8988T (cell line): ENCODE results near the gene SLC9A6.
"Not testable (repeated sequence)": the region's sequence is repeated elsewhere in the genome, so short reads cannot be mapped to it uniquely, and the experiment has no call there.

Source experiments
- DNase-seq: peaks from one replicate; pipeline ENCODE4 v3.0.0; 2011

Gene SLC9A6

DNA sequence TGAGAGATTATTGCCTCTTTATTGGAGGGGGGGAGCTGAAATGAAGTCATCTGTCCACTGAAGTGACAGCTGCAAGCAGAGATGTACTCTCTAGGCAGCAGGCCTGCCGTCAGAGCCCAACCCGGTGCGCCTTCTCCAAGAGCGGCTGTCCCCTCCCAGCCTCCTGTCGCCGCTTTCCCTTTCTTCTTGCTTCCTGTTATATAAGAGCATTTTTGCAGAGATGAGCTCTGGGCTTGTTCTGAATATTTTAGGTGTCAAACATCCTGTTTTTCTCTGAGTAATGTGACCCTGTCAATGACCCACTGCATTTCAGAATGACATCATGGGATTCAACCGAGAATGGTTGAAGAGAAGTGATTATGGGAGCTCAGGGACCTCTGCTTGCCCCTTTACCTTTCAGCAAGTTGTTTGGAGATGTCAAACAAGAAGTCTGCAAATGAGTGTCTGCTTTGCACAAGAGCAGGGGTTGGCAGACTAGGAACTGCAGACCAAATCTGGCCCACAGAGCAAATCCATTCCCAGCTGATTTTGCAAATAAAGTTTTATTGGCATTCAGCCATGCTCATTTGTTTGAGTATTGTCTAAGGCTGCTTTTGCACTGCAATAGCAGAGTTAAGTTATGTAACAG is 79.9 kb downstream of the SLC9A6 start:
- DNase-seq = no peak

DNA sequence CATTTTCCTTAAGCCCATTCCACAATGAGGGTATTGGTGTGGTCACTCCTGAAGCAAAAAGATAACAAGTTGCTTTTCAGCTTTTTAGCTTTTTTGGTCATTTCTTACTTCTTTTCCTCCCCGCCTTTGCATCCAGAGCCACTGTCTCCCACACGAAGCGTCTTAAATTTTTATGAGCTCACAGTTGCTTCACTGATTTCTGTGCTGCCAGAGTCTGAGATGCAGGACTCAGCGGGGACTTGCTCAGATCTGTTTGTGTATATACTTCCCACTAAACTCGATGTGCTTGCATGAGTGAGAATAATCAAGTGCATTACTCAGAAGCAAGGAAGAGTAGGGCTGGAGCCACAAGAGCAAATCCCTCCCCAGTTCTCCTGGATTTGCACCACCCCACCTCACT is 81.9 kb downstream of the SLC9A6 start:
- no peak for DNase-seq

DNA sequence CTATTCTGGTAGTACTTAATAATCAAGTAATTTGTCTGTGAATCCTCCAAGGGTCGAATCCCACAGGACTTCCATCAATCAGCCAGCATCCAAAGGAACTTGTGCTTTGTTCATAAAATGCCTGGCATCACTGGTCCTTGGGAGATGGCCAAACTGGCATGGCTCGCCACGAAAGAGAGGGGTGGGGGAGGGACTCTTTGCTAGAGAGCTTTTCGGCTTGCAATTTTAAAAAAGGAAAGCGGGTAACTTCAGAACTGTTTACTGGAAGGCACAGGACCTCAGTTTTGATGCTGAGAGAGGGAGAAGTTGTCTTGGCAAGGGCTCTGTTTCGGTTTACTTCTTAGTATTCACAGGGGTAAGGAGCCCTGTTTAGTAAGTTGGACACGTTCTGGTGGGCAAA is 82.7 kb downstream of the SLC9A6 start:
- no peak for DNase-seq

DNA sequence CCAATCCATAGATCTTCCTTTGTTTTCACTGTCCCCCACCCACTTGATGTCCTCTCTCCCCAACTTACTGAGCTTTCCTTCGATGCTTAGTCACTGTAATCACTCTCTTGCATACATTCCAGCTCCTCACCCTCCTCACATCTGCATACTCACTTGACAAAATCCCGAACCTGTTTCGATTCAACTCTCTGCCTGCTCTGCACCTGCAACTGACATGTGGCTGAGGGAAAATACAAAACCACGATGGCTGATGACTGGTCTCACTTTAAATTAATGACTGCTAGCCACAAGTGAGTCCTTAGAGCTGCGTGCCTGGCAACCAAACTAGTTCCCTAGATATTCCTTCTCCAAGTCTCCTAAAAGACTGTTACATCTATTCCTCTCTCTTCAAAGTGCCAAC is 91.7 kb downstream of the SLC9A6 start:
- no peak for DNase-seq

DNA sequence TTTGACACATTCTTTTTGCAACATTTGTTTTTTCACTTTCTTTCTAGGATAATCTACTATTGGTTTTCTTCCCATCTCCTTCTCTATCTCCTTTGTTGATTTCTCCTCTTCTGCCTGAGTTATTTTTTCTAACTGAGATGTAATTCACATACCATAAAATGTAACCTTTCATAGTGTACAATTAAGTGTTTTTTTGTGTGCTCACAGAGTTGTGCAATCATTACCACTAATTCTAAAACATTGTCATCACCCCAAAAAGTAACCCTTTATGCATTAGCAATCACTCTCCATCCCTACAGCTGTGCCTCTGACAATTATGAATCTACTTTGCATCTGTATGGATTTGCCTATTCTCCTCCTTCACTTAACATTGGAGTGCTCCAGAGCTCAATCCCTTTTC is 95.5 kb downstream of the SLC9A6 start:
- no peak for DNase-seq

DNA sequence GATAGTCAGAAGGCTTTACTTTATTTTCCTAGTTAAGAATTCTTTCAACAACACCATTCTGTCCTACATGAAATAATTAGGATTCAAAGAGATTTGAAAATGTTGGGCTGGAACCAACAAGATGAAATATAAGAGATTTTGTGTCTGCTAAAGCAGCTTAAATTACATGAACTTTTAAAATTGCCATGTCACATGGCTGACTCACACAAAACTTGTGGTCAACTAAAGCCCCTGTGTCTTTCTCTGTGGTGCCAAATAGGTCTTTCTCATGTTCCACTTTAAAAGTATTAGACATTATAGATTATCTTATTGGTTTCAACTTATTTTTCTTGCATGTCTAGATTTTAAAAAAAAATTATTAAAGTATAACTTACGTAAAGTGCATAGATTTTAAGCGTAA is 101.3 kb downstream of the SLC9A6 start:
- DNase-seq = no peak

DNA sequence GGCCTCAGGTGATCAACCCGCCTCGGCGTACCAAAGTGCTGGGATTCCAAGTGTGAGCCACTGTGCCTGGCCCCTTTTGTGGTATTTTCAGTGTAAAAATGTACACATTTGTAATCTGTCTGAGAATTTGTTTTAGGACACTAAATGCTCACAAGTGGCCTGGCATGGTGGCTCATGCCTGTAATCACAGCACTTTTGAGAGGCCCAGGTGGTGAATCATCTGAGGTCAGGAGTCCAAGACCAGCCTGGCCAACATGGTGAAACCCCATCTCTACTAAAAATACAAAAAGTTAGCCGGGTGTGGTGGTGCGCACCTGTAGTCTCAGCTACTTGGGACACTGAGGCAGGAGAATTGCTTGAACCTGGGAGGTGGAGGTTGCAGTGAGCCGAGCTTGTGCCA is 106.7 kb downstream of the SLC9A6 start:
- DNase-seq = not testable (repeated sequence)

DNA sequence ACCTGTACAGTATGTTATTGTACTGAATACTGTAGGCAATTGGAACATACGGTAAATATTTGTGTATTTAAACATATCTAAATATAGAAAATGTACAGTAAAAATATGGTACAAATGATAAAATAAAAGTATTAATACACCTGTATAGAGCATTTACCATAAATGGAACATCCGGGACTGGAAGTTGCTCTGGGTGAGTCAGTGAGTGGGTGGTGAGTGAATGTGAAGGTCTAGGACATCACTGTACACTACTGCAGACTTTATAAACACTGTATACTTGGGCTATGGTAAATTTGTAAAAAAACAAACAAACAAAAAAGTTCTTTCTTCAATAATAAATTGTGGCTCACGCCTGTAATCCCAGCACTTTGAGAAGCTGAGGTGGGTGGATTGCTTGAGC is 109.7 kb downstream of the SLC9A6 start:
- no peak for DNase-seq
